HEK293T (cell line): ENCODE results near the gene RNF26.

Experiments
- ARNT ChIP-seq: fragments of 450-650 bp; IDR thresholded peaks from 2 replicates; pipeline ENCODE4 v1.6.1; 2017; ENCODE audit warnings: mild to moderate bottlenecking
- BHLHE40 ChIP-seq: fragments of 450-650 bp; IDR thresholded peaks from 2 replicates; pipeline ENCODE4 v1.6.1; 2016; ENCODE audit warnings: mild to moderate bottlenecking, moderate library complexity, borderline replicate concordance
- FOXA1 ChIP-seq: fragments of 450-650 bp; IDR thresholded peaks from 2 replicates; pipeline ENCODE4 v1.6.1; 2016; ENCODE audit warnings: mild to moderate bottlenecking
- FOXK2 ChIP-seq: fragments of 450-650 bp; IDR thresholded peaks from 2 replicates; pipeline ENCODE4 v1.6.1; 2016; ENCODE audit warnings: mild to moderate bottlenecking
- FOXM1 ChIP-seq: fragments of 450-650 bp; IDR thresholded peaks from 2 replicates; pipeline ENCODE4 v1.6.1; 2017; ENCODE audit warnings: mild to moderate bottlenecking, borderline replicate concordance
- HDGF ChIP-seq: fragments of 450-650 bp; IDR thresholded peaks from 2 replicates; pipeline ENCODE4 v1.6.1; 2017; ENCODE audit warnings: antibody characterized with exemption, borderline replicate concordance
- NFRKB ChIP-seq: fragments of 450-650 bp; IDR thresholded peaks from 2 replicates; pipeline ENCODE4 v1.6.1; 2016; ENCODE audit warnings: mild to moderate bottlenecking, moderate library complexity
- SP1 ChIP-seq: fragments of 450-650 bp; IDR thresholded peaks from 2 replicates; pipeline ENCODE4 v1.6.1; 2017
- ZNF384 ChIP-seq: fragments of 450-650 bp; IDR thresholded peaks from 2 replicates; pipeline ENCODE4 v1.6.1; 2016

GRCh38 chr11:119384332-119384731 is 50.0 kb downstream of the RNF26 start:
- TF ChIP-seq BHLHE40 = no peak
- TF ChIP-seq NFRKB = no peak
- TF ChIP-seq SP1 = no peak
- no peak for TF ChIP-seq FOXK2
- no peak for TF ChIP-seq FOXA1
- no peak for TF ChIP-seq FOXM1
- no peak for TF ChIP-seq HDGF
- TF ChIP-seq ZNF384 = no peak
- no peak for TF ChIP-seq ARNT
